Thoracic aorta (tissue), 2 donors: Measurements from ENCODE around the gene SNCG. TPM values are rescaled to one million over a fixed set of nuclear protein-coding genes. Genes with fewer than 3 reads are reported as not detected.
"Not testable (repeated sequence)": the region's sequence is repeated elsewhere in the genome, so short reads cannot be mapped to it uniquely, and the experiment has no call there.

Experiments used
- ATAC-seq: fragments of 150-250 bp; one replicate; pipeline ENCODE4 v1.8.0; 2017; ENCODE audit warnings: low read depth; ENCODE audit not compliant: insufficient number of reproducible peaks, low FRiP score
- DNase-seq: peaks from one replicate; pipeline ENCODE4 v3.0.0-alpha.2; 2020; ENCODE audit warnings: low spot score
- H3K27ac ChIP-seq, 2 donors: fragments of 200-600 bp; sonication (generic); 1 replicate in 1 of 2; 2 replicates in 1 of 2; pipeline ENCODE4 v1.5.1; 2016; ENCODE audit warnings: mild to moderate bottlenecking in 2 of 2, moderate library complexity in 2 of 2
- H3K27me3 ChIP-seq: fragments of 200-600 bp; sonication (generic); replicated peaks from 2 replicates; pipeline ENCODE4 v1.6.0; 2016; ENCODE audit warnings: mild to moderate bottlenecking; ENCODE audit not compliant: insufficient read depth
- H3K36me3 ChIP-seq: fragments of 200-600 bp; sonication (generic); one replicate; pipeline ENCODE4 v1.5.1; 2016
- H3K4me1 ChIP-seq, 2 donors: fragments of 200-600 bp; sonication (generic); 1 replicate in 1 of 2; 2 replicates in 1 of 2; pipeline versions ENCODE4 v1.5.1 to v1.6.0; 2016; ENCODE audit warnings: low read depth in 2 of 2, mild to moderate bottlenecking in 1 of 2; ENCODE audit not compliant: control insufficient read depth in 1 of 2
- H3K4me3 ChIP-seq: fragments of 200-600 bp; sonication (generic); 2 replicates; pipeline ENCODE4 v1.5.1; 2016; ENCODE audit warnings: mild to moderate bottlenecking
- H3K9me3 ChIP-seq: fragments of 200-600 bp; sonication (generic); 2 replicates; pipeline ENCODE4 v1.5.1; 2016
- total RNA-seq, 2 donors: library from RNA; depleted of rRNA; stranded (reverse); fragments of >200 nt; gene quantifications; one replicate each; pipeline versions ENCODE4 v1.1.0 to v1.2.3, GENCODE V29; 2016
- TF ChIP-seq, protein P1 (sequence below): fragments of 200-600 bp; sonication (generic); IDR thresholded peaks from one replicate; pipeline ENCODE4 v1.5.1; 2019; ENCODE audit warnings: antibody characterized with exemption

SNCG gene
- total RNA-seq, 2 donors from 2014 or later = 50.9 to 167 TPM

DNA sequence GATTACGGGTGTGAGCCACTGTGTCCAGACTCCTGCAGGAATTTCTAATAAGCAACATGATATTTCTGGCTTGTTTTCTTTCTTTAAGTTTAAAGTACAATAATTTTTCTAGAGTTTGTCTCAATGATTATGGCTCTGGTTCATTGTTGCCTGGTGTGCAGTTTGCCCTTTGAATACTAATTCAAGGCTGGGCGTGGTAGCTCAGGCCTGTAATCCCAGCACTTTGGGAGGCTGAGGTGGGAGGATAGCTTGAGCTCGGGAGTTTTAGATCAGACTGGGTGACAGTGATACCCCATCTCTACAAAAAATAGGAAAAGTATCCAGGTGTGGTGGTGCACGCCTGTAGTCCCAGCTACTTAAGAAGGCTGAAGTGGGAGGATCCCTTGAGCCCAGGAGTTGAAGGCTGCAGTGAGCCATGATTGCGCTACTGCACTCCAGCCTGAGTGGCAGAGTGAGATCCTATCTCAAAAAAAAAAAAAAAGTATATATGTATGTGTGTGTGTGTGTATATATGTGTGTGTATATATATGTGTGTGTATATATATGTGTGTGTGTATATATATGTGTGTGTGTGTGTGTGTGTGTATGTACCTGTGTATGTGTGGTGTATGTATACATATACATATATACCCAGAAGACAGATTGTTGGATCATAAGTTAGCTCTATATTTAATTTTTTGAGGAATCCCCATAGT is 18.1 kb downstream of the SNCG start:
- no peaks in the 10 kb centered on the region for H3K9me3 ChIP-seq
- TF ChIP-seq, protein P1, sequence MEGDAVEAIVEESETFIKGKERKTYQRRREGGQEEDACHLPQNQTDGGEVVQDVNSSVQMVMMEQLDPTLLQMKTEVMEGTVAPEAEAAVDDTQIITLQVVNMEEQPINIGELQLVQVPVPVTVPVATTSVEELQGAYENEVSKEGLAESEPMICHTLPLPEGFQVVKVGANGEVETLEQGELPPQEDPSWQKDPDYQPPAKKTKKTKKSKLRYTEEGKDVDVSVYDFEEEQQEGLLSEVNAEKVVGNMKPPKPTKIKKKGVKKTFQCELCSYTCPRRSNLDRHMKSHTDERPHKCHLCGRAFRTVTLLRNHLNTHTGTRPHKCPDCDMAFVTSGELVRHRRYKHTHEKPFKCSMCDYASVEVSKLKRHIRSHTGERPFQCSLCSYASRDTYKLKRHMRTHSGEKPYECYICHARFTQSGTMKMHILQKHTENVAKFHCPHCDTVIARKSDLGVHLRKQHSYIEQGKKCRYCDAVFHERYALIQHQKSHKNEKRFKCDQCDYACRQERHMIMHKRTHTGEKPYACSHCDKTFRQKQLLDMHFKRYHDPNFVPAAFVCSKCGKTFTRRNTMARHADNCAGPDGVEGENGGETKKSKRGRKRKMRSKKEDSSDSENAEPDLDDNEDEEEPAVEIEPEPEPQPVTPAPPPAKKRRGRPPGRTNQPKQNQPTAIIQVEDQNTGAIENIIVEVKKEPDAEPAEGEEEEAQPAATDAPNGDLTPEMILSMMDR = no peak
- H3K4me1 ChIP-seq = peaks cover 37 to 51% of the 10 kb centered on the region in 2 donors
- no peaks in the 10 kb centered on the region for H3K27me3 ChIP-seq
- no peak overlapping the region for H3K4me3 ChIP-seq
- no peak overlapping the region for H3K27ac ChIP-seq
- no peak for DNase-seq
- H3K36me3 ChIP-seq = no peaks in the 10 kb centered on the region
- no peak for ATAC-seq

DNA sequence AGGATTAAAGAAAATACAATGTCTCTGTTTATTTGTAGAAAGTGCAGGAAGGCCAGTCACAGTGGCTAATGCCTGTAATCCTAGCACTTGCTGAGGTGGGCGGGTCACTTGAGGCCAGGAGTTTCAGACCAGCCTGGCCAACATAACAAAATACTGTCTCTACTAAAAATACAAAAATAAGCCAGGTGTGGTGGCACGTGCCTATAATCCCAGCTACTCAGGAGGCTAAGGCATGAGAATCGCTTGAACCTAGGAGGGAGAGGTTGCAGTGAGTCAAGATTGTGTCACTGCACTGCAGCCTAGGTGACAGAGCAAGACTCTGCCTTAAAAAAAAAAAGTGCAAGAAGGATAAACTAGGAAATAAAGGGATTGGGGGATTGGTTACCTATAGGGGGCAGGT is 20.1 kb downstream of the SNCG start:
- H3K27me3 ChIP-seq, H3K9me3 ChIP-seq, H3K4me3 ChIP-seq, DNase-seq, ATAC-seq, H3K36me3 ChIP-seq: not testable (repeated sequence)
- H3K4me1 ChIP-seq = peaks cover 25 to 42% of the 10 kb centered on the region in 2 donors
- peak overlapping the region; percentile 21 to 96 for H3K27ac ChIP-seq

DNA sequence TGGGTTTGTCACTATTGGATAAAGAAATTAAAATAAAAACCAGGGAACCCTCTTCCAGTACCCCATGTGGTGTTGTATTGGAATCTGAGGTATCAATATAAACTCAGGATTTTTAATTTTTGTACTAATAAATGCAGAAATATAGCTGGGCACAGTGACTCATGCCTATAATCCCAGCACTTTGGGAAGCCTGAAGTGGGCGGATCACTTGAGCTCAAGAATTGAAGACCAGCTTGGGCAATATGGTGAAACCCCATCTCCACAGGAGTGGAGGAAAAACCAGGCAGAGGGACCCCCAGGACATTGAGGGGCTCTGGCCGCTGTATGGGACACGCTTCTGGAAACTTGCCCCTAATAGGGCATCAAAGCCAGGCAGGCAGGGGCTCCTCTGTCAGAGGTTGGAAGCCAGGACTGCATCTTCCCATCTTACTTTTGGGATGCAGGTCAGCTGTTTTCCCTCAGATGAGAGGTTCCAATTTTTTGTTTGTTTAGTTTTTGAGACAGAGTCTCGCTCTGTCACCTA is 21.0 kb downstream of the SNCG start:
- ATAC-seq (no peak), DNase-seq (no peak)
- Histone ChIP-seq H3K27ac (peak overlapping the region; percentile 86 to 96), H3K4me1 (peaks cover 25 to 42% of the 10 kb centered on the region in 2 donors), H3K36me3 (no peaks in the 10 kb centered on the region), H3K9me3 (no peaks in the 10 kb centered on the region), H3K4me3 (no peak overlapping the region), H3K27me3 (no peaks in the 10 kb centered on the region)
- TF ChIP-seq, protein P1 = no peak

DNA sequence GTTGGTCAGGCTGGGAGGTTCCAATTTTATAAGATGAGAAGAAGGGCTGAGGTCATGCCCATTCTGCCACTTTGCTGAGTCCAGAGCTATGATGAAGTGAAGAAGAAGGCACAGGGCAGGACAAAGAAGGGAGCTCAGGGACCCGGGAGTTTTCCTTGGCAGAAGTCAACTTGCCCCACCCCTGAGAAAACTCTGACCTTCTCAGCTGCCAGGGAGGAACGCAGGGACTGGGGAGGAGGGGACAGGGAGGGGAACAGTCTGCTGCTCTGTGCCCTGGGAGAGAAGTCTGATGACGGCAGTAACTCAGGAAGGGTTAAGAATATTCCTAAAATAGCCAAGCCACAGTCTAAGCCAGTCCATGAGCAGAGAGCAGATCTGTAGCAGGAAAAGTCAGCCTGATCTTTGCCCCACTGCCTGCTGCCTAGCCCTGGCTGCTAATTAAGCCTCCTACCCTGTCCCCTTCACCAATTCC is 21.6 kb downstream of the SNCG start:
- ATAC-seq (peak; percentile 63), DNase-seq (no peak)
- Histone ChIP-seq H3K4me3 (peak overlapping the region; percentile 38), H3K9me3 (no peaks in the 10 kb centered on the region), H3K4me1 (peaks cover 25 to 42% of the 10 kb centered on the region in 2 donors), H3K36me3 (no peaks in the 10 kb centered on the region), H3K27ac (peak overlapping the region; percentile 86 to 96), H3K27me3 (no peaks in the 10 kb centered on the region)
- TF ChIP-seq, protein P1 = no peak

DNA sequence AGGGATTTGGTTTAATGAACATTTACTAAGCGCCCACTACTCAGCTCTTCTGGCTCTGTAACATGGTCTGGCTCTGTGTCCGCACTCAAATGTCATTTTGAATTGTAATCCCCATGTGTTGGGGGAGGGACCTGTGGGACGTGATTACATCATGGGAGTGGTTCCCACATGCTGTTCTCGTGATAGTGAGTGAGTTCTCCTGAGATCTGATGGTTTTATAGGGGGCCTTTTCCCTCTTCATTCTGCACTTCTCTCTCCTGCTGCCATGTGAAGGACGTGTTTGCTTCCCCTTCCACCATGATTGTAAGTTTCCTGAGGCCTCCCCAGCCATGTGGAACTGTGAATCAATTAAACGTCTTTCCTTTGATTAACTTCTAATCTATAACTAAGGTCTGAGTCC is 22.6 kb downstream of the SNCG start:
- H3K4me3 ChIP-seq, DNase-seq, H3K27me3 ChIP-seq, ATAC-seq, H3K9me3 ChIP-seq, H3K36me3 ChIP-seq: not testable (repeated sequence)
- peak overlapping the region; percentile 86 to 96 for H3K27ac ChIP-seq
- peaks cover 25 to 42% of the 10 kb centered on the region in 2 donors for H3K4me1 ChIP-seq

DNA sequence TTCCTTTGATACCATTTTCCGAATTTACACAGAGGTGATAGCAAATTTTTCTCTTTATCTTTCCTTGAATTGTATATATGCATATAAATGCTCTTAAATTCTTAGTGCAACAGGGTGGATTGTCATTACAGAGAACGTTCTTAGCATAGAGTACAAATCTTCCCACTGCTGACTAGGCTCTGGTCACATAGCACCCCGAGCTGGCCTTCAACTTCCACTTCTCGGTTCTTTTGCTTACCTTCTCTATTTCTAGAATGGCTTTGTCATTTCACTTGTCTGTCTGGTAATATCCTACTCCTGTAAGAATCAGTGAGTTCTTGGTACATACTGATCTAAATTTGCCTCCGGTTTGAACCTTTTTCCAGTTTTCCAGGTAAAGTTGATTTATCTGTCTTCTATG is 23.3 kb downstream of the SNCG start:
- no peaks in the 10 kb centered on the region for H3K36me3 ChIP-seq
- no peak overlapping the region for H3K4me3 ChIP-seq
- H3K27me3 ChIP-seq = no peaks in the 10 kb centered on the region
- ATAC-seq = no peak
- DNase-seq = no peak
- TF ChIP-seq, protein P1 = no peak
- no peaks in the 10 kb centered on the region for H3K9me3 ChIP-seq
- H3K27ac ChIP-seq = peak overlapping the region; percentile 86 to 96
- H3K4me1 ChIP-seq = peaks cover 25 to 42% of the 10 kb centered on the region in 2 donors

DNA sequence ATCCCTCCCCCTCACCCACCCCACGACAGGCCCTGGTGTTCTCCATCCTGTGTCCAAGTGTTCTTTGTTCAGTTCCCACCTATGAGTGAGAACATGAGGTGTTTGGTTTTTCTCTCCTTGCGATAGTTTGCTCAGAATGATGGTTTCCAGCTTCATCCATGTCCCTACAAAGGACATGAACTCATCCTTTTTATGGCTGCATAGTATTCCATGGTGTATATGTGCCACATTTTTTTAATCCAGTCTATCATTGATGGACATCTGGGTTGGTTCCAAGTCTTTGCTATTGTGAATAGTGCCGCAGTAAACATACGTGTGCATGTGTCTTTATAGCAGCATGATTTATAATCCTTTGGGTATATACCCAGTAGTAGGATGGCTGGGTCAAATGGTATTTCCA is 26.1 kb downstream of the SNCG start:
- H3K4me1 ChIP-seq = peaks cover 18 to 34% of the 10 kb centered on the region in 2 donors
- not testable (repeated sequence) for H3K27me3 ChIP-seq, H3K4me3 ChIP-seq, DNase-seq, H3K27ac ChIP-seq, H3K9me3 ChIP-seq, ATAC-seq, H3K36me3 ChIP-seq
